NAMALWA (cell line): ENCODE measurements around the gene MPI.

Source experiments
- DNase-seq: peaks from one replicate; pipeline ENCODE4 v3.0.0-alpha.2; 2015; ENCODE audit warnings: low spot score

The MPI gene

GRCh38 chr15:74937590-74938371, 47.9 kb downstream of the MPI start, which contains the start of gene COX5A:
Gene COX5A (minus strand): TSS chr15:74938073. CDS start chr15:74938014, 59 bp downstream.
- DNase-seq, result peak; percentile 95

- peak; percentile 91 for DNase-seq
These were observed 60.5 kb downstream of the MPI start for GRCh38 chr15:74950078-74950908.

DNA sequence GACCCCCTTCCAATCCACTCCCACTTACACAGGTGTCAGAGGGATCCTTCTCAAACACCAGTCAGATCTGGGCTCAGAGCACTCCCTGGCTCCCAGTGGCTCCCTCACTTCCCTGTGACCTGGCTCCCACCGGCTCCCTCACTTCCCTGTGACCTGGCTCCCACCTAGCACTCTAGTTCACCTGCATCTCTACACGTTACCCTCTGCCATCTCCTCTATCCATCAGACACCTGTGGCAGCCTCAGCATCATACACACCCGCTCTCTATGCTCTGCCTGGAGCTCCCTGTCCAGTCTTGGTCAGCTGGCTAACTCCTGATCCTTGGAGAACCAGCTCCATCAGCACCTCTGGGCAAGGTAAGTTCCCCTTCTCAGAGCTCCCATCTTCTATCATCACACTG, 61.2 kb downstream of the MPI start:
- DNase-seq, result no peak
